Measurements from ENCODE around the gene TRIO. TPM values are rescaled to one million over a fixed set of nuclear protein-coding genes. Genes with fewer than 3 reads are reported as not detected.

The TRIO gene
- total RNA-seq, 1 experiment from 2014 or later = 99.6 TPM

GRCh38 chr5:14503681-14504331 lies 360.7 kb downstream of the TRIO start:
- Histone ChIP-seq H3K27ac (no peak overlapping the region), H3K4me3 (no peak overlapping the region), H3K36me3 (peaks cover 90% of the 10 kb centered on the region), H3K4me1 (replicated peaks) (no peaks in the 10 kb centered on the region), H3K9me3 (replicated peaks) (no peaks in the 10 kb centered on the region), H3K27me3 (replicated peaks) (no peaks in the 10 kb centered on the region)
- DNase-seq (ENCODE audit: low read depth in 1 of 2, low spot score in 2 of 2) = no peak

- Histone ChIP-seq H3K27ac (no peak overlapping the region), H3K4me3 (no peak overlapping the region), H3K27me3 (replicated peaks) (no peaks in the 10 kb centered on the region), H3K36me3 (peaks cover 84% of the 10 kb centered on the region), H3K9me3 (replicated peaks) (no peaks in the 10 kb centered on the region), H3K4me1 (replicated peaks) (no peaks in the 10 kb centered on the region)
- DNase-seq (ENCODE audit: low read depth in 1 of 2, low spot score in 2 of 2) = no peak
These were observed 361.2 kb downstream of the TRIO start for GRCh38 chr5:14504332-14504727.

GRCh38 chr5:14504816-14505215 lies 361.7 kb downstream of the TRIO start:
- no peaks in the 10 kb centered on the region for H3K27me3 ChIP-seq (replicated peaks)
- peaks cover 80% of the 10 kb centered on the region for H3K36me3 ChIP-seq
- H3K27ac ChIP-seq = no peak overlapping the region
- no peaks in the 10 kb centered on the region for H3K4me1 ChIP-seq (replicated peaks)
- DNase-seq (ENCODE audit: low read depth in 1 of 2, low spot score in 2 of 2) = no peak
- H3K9me3 ChIP-seq (replicated peaks) = no peaks in the 10 kb centered on the region
- no peak overlapping the region for H3K4me3 ChIP-seq

GRCh38 chr5:14505310-14506139 lies 362.4 kb downstream of the TRIO start:
- Histone ChIP-seq H3K27me3 (replicated peaks) (no peaks in the 10 kb centered on the region), H3K4me3 (no peak overlapping the region), H3K27ac (no peak overlapping the region), H3K4me1 (replicated peaks) (no peaks in the 10 kb centered on the region), H3K36me3 (peaks cover 73% of the 10 kb centered on the region), H3K9me3 (replicated peaks) (no peaks in the 10 kb centered on the region)
- DNase-seq (ENCODE audit: low read depth in 1 of 2, low spot score in 2 of 2) = no peak

GRCh38 chr5:14506140-14506538 lies 363.0 kb downstream of the TRIO start:
- Histone ChIP-seq H3K4me3 (no peak overlapping the region), H3K4me1 (replicated peaks) (no peaks in the 10 kb centered on the region), H3K27me3 (replicated peaks) (no peaks in the 10 kb centered on the region), H3K36me3 (peaks cover 72% of the 10 kb centered on the region), H3K27ac (no peak overlapping the region), H3K9me3 (replicated peaks) (no peaks in the 10 kb centered on the region)
- DNase-seq (ENCODE audit: low read depth in 1 of 2, low spot score in 2 of 2) = no peak

GRCh38 chr5:14506661-14507060 lies 363.5 kb downstream of the TRIO start:
- Histone ChIP-seq H3K9me3 (replicated peaks) (no peaks in the 10 kb centered on the region), H3K4me3 (no peak overlapping the region), H3K27ac (no peak overlapping the region), H3K27me3 (replicated peaks) (no peaks in the 10 kb centered on the region), H3K36me3 (peaks cover 67% of the 10 kb centered on the region), H3K4me1 (replicated peaks) (no peaks in the 10 kb centered on the region)
- DNase-seq (ENCODE audit: low read depth in 1 of 2, low spot score in 2 of 2) = no peak

- no peak for DNase-seq (ENCODE audit: low read depth in 1 of 2, low spot score in 2 of 2)
- peaks cover 61% of the 10 kb centered on the region for H3K36me3 ChIP-seq
- H3K4me3 ChIP-seq = no peak overlapping the region
- H3K27me3 ChIP-seq (replicated peaks) = no peaks in the 10 kb centered on the region
- H3K4me1 ChIP-seq (replicated peaks) = no peaks in the 10 kb centered on the region
- H3K27ac ChIP-seq = no peak overlapping the region
- no peaks in the 10 kb centered on the region for H3K9me3 ChIP-seq (replicated peaks)
These were observed 364.2 kb downstream of the TRIO start for GRCh38 chr5:14507156-14507941.

GRCh38 chr5:14508046-14508445 lies 364.9 kb downstream of the TRIO start:
- DNase-seq (ENCODE audit: low read depth in 1 of 2, low spot score in 2 of 2) = no peak
- peaks cover 54% of the 10 kb centered on the region for H3K36me3 ChIP-seq

GRCh38 chr5:14509556-14509955 lies 366.4 kb downstream of the TRIO start:
- Histone ChIP-seq H3K27ac (no peak overlapping the region), H3K4me1 (replicated peaks) (no peaks in the 10 kb centered on the region), H3K27me3 (replicated peaks) (no peaks in the 10 kb centered on the region), H3K4me3 (no peak overlapping the region), H3K36me3 (peaks cover 39% of the 10 kb centered on the region), H3K9me3 (replicated peaks) (no peaks in the 10 kb centered on the region)
- DNase-seq (ENCODE audit: low read depth in 1 of 2, low spot score in 2 of 2) = no peak

More at GRCh38 chr5:14508046-14508445, 364.9 kb downstream of the TRIO start:
- no peaks in the 10 kb centered on the region for H3K27me3 ChIP-seq (replicated peaks)
- H3K4me3 ChIP-seq = no peak overlapping the region
- H3K4me1 ChIP-seq (replicated peaks) = no peaks in the 10 kb centered on the region
- no peaks in the 10 kb centered on the region for H3K9me3 ChIP-seq (replicated peaks)
- no peak overlapping the region for H3K27ac ChIP-seq

- H3K27me3 ChIP-seq (replicated peaks) = no peaks in the 10 kb centered on the region
- H3K4me3 ChIP-seq = no peak overlapping the region
- H3K9me3 ChIP-seq (replicated peaks) = no peaks in the 10 kb centered on the region
- peaks cover 32% of the 10 kb centered on the region for H3K36me3 ChIP-seq
- DNase-seq (ENCODE audit: low read depth in 1 of 2, low spot score in 2 of 2) = no peak
- H3K4me1 ChIP-seq (replicated peaks) = no peaks in the 10 kb centered on the region
- no peak overlapping the region for H3K27ac ChIP-seq
These were observed 367.1 kb downstream of the TRIO start for GRCh38 chr5:14510156-14510734.

- H3K9me3 ChIP-seq (replicated peaks) = no peaks in the 10 kb centered on the region
- no peak overlapping the region for H3K27ac ChIP-seq
- DNase-seq (ENCODE audit: low read depth in 1 of 2, low spot score in 2 of 2) = no peak
- H3K4me3 ChIP-seq = no peak overlapping the region
- no peaks in the 10 kb centered on the region for H3K4me1 ChIP-seq (replicated peaks)
- H3K36me3 ChIP-seq = peaks cover 26% of the 10 kb centered on the region
- H3K27me3 ChIP-seq (replicated peaks) = no peaks in the 10 kb centered on the region
These were observed 367.7 kb downstream of the TRIO start for GRCh38 chr5:14510880-14511279.

GRCh38 chr5:14512574-14512973 lies 369.4 kb downstream of the TRIO start:
- Histone ChIP-seq H3K36me3 (peaks cover 12% of the 10 kb centered on the region), H3K4me3 (no peak overlapping the region), H3K9me3 (replicated peaks) (no peaks in the 10 kb centered on the region), H3K27me3 (replicated peaks) (no peaks in the 10 kb centered on the region), H3K4me1 (replicated peaks) (no peaks in the 10 kb centered on the region), H3K27ac (no peak overlapping the region)
- DNase-seq (ENCODE audit: low read depth in 1 of 2, low spot score in 2 of 2) = no peak

- DNase-seq (ENCODE audit: low read depth in 1 of 2, low spot score in 2 of 2) = no peak
- H3K27me3 ChIP-seq (replicated peaks) = no peaks in the 10 kb centered on the region
- no peaks in the 10 kb centered on the region for H3K9me3 ChIP-seq (replicated peaks)
- peaks cover 5% of the 10 kb centered on the region for H3K36me3 ChIP-seq
- no peaks in the 10 kb centered on the region for H3K4me1 ChIP-seq (replicated peaks)
- no peak overlapping the region for H3K4me3 ChIP-seq
- H3K27ac ChIP-seq = no peak overlapping the region
These were observed 370.1 kb downstream of the TRIO start for GRCh38 chr5:14513266-14513665.
